Ascending aorta (tissue), 2 donors: ENCODE measurements around the gene TJAP1. TPM values are rescaled to one million over a fixed set of nuclear protein-coding genes. Genes with fewer than 3 reads are reported as not detected.
"Not testable (repeated sequence)": the region's sequence is repeated elsewhere in the genome, so short reads cannot be mapped to it uniquely, and the experiment has no call there.

Experiments
- DNase-seq, 2 donors: peaks; one replicate each; pipeline ENCODE4 v3.0.0-alpha.2; 2019; ENCODE audit warnings: low spot score in 2 of 2
- H3K27ac ChIP-seq, 2 donors: fragments of 200-600 bp; sonication (generic); one replicate each; pipeline ENCODE4 v1.5.1; 2016 to 2017; ENCODE audit warnings: mild to moderate bottlenecking in 1 of 2
- H3K27me3 ChIP-seq: fragments of 200-600 bp; sonication (generic); one replicate; pipeline ENCODE4 v1.5.1; 2017
- H3K36me3 ChIP-seq, 2 donors: fragments of 200-600 bp; sonication (generic); one replicate each; pipeline ENCODE4 v1.5.1; 2016
- H3K4me1 ChIP-seq, 2 donors: fragments of 200-600 bp; sonication (generic); one replicate each; pipeline ENCODE4 v1.5.1; 2016 to 2017; ENCODE audit warnings: mild to moderate bottlenecking in 1 of 2
- H3K4me3 ChIP-seq, 2 donors: fragments of 200-600 bp; sonication (generic); one replicate each; pipeline ENCODE4 v1.5.1; 2016 to 2017; ENCODE audit warnings: mild to moderate bottlenecking in 1 of 2
- H3K9me3 ChIP-seq, 2 donors: fragments of 200-600 bp; sonication (generic); one replicate each; pipeline ENCODE4 v1.5.1; 2016
- intact Hi-C: fragments of 100-400 bp; cut with DNase I; formaldehyde crosslinking; loops from one replicate; pipeline ENCODE4 v1.15.1; 2023
- total RNA-seq: library from RNA; depleted of rRNA; stranded (reverse); fragments of >200 nt; gene quantifications from one replicate; pipeline ENCODE4 v1.1.0, GENCODE V29; 2016
- TF ChIP-seq, protein P1 (sequence below), 3 experiments: fragments of 200-600 bp in 2 of 3; fragments of 450-650 bp in 1 of 3; sonication (generic) in 2 of 3; IDR thresholded peaks; one replicate each; pipeline ENCODE4 v1.5.1; 2016 to 2019; ENCODE audit warnings: antibody characterized with exemption in 3 of 3, mild to moderate bottlenecking in 1 of 3, moderate library complexity in 1 of 3

TJAP1 gene
- total RNA-seq, 1 donor from 2014 or later: 71.6 TPM

DNA sequence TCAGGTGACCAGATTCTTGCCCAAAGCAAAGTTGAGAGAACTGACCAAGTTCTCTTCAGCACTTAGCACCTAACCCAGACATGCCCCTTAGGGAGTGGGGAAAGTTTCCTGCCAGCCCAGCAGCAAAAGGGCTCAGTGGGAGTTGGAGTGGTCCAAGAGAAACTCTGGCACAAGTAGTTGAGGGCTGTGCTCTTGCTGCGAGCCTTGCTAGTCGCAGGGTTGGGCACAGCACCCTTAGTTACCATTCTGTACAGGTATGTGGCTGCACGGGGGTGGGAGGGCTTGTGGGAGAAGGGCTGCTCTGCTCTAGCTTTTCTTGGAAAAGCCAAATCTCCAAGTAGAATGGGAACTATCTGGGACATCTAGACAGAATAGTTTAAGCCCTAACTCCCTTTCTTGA lies 45.9 kb downstream of the TJAP1 start:
- H3K27me3 ChIP-seq: no peaks in the 10 kb centered on the region
- intact Hi-C loops: no loop called here
- H3K4me1 ChIP-seq: peaks cover under 1 to 4% of the 10 kb centered on the region in 2 donors
- no peak overlapping the region for H3K4me3 ChIP-seq
- H3K9me3 ChIP-seq: no peaks in the 10 kb centered on the region
- DNase-seq: no peak
- H3K36me3 ChIP-seq: peaks cover 79 to 90% of the 10 kb centered on the region in 2 donors
- no peak overlapping the region for H3K27ac ChIP-seq
- TF ChIP-seq, protein P1, sequence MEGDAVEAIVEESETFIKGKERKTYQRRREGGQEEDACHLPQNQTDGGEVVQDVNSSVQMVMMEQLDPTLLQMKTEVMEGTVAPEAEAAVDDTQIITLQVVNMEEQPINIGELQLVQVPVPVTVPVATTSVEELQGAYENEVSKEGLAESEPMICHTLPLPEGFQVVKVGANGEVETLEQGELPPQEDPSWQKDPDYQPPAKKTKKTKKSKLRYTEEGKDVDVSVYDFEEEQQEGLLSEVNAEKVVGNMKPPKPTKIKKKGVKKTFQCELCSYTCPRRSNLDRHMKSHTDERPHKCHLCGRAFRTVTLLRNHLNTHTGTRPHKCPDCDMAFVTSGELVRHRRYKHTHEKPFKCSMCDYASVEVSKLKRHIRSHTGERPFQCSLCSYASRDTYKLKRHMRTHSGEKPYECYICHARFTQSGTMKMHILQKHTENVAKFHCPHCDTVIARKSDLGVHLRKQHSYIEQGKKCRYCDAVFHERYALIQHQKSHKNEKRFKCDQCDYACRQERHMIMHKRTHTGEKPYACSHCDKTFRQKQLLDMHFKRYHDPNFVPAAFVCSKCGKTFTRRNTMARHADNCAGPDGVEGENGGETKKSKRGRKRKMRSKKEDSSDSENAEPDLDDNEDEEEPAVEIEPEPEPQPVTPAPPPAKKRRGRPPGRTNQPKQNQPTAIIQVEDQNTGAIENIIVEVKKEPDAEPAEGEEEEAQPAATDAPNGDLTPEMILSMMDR (IDR thresholded peaks at IDR 0.05): no peak

DNA sequence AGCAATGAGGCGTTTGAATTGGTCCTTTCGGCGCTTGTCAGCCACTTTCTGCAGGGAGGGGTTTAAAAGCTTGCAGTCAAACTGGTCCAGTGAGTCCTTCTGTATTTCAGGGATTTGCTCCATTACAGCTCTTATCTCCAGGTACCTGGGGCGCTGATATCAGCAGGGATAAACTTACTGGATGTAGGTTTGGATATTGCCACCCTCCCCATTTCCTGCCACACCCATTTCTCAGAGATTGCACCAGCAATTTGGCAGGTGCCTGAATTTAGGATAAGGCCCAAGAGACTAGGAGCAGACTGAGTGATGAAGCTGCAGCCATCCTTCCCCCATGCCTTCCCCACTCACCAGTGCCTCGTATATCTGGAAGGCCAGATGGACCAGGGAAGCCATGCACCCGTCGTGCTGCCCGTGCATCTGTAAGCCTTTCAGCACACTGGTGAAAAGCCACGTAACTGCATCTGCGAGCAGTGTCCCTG lies 47.2 kb downstream of the TJAP1 start:
- H3K36me3 ChIP-seq: peaks cover 91 to 100% of the 10 kb centered on the region in 2 donors
- TF ChIP-seq, protein P1 (IDR thresholded peaks at IDR 0.05): no peak
- no peak overlapping the region for H3K27ac ChIP-seq
- H3K27me3 ChIP-seq: no peaks in the 10 kb centered on the region
- no peaks in the 10 kb centered on the region for H3K4me1 ChIP-seq
- H3K4me3 ChIP-seq: no peak overlapping the region
- intact Hi-C loops: no loop called here
- DNase-seq: no peak
- H3K9me3 ChIP-seq: no peaks in the 10 kb centered on the region

DNA sequence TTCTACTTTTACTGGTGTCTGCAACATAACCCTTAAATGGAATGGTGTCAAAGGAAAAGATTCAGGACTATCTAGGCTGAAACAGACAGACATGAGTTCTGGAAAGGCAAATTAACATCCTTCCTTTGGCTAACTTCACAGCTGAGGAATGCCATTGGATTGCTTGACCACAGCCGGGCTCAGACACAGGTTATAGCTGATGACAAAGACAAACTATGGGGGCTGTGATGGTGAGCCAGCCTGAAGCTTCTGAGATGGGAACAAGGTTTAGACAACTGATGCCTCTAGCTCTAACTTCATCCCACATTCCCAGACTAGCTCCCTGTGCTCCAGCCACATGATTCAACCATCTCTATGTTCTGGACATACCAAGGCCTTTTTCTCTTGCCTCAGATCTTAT lies 54.8 kb downstream of the TJAP1 start:
- no peak for DNase-seq
- Histone ChIP-seq H3K4me1 (no peaks in the 10 kb centered on the region), H3K4me3 (no peak overlapping the region), H3K36me3 (peaks cover 54 to 64% of the 10 kb centered on the region in 2 donors), H3K9me3 (no peaks in the 10 kb centered on the region), H3K27me3 (no peaks in the 10 kb centered on the region), H3K27ac (no peak overlapping the region)
- TF ChIP-seq, protein P1 (IDR thresholded peaks at IDR 0.05): no peak
- intact Hi-C loops: no loop called here

DNA sequence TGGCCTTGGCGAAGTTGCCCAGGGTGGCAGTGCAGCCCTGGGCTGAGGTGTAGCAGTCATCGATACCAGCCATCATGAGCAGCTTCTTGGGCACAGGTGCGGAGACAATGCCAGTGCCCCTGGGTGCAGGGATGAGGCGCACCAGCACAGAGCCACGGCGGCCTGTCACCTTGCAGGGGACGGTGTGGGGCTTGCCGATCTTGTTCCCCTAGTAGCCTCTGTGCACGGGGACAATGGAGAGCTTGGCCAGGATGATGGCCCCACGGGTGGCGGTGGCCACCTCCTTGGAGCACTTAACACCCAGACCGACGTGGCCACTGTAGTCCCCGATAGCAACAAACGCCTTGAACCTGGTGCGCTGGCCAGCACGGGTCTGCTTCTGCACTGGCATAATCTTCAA lies 61.6 kb downstream of the TJAP1 start:
- H3K27me3 ChIP-seq, intact Hi-C loops: not testable (repeated sequence)

DNA sequence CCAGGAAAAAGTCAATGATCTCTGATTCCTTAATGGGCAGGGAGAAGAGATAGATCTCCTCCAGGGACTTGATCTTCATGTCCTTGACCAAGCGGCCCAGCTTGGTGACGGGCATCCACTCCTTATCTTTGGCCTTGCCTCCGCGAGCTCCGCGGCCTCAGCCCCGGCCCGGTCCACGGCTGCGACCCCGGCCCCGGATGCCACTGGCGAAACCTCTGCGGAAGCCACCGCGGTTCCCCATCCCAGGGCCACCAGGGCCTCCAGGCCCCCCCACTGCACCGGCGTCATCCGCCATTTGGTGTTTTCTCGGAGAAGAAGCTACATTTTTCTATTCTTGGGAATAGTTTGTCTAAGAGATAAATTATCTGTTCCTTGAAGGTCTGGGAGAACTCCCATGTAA lies 62.0 kb downstream of the TJAP1 start:
- H3K27ac ChIP-seq, intact Hi-C loops, DNase-seq, H3K4me1 ChIP-seq, H3K4me3 ChIP-seq, H3K27me3 ChIP-seq, H3K9me3 ChIP-seq: not testable (repeated sequence)
- H3K36me3 ChIP-seq: peaks cover 37 to 47% of the 10 kb centered on the region in 2 donors

More for the DNA sequence above, 61.6 kb downstream of the TJAP1 start:
- H3K36me3 ChIP-seq: peaks cover 39 to 51% of the 10 kb centered on the region in 2 donors
- not testable (repeated sequence) for DNase-seq, H3K27ac ChIP-seq, H3K9me3 ChIP-seq, H3K4me3 ChIP-seq, H3K4me1 ChIP-seq

DNA sequence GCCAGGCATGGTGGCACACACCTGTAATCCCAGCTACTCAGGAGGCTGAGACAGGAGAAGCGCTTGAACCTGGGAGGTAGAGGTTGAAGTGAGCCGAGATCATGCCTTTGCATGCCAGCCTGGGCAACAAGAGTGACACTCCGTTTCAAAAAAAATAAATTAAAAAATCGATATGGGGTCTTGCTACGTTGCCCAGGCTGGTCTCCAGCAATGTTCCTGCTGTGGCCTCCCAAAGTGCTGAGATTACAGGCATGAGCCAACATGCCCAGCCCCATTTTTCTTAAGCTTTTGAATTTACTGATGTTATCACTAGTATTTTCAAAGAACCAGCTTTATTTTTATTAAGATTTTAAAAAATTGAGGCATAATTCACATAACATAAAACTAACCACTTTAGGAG lies 63.1 kb downstream of the TJAP1 start:
- H3K4me1 ChIP-seq: no peaks in the 10 kb centered on the region
- peaks cover 45 to 54% of the 10 kb centered on the region in 2 donors for H3K36me3 ChIP-seq
- TF ChIP-seq, protein P1 (IDR thresholded peaks at IDR 0.05): no peak
- H3K27me3 ChIP-seq: no peaks in the 10 kb centered on the region
- H3K9me3 ChIP-seq: no peaks in the 10 kb centered on the region
- H3K4me3 ChIP-seq: no peak overlapping the region
- no peak for DNase-seq
- intact Hi-C loops: no loop called here
- no peak overlapping the region for H3K27ac ChIP-seq
